ENCODE results near the gene KLF9. TPM values are rescaled to one million over a fixed set of nuclear protein-coding genes. Genes with fewer than 3 reads are reported as not detected.

KLF9 gene
- total RNA-seq, 1 experiment from 2014 or later = 0.34 TPM

DNA sequence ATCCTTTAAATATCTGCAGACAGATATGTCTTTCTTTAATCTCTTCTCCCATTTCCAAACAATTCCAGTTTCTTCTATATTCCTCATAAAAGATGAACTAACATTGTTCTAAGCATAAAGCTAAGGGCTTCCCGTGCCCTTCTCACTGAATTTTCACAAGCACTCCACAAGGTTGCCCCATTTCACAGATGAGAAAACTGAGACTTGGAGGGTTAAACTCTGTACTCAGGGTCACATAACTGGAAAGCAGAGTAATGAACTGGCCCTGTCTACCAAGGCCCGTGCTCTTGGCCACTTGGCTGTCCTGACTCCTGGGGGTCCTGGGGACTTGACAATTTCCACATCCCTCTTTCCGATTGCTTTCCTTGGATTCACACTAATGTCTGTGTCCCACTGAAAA lies 25.3 kb downstream of the KLF9 start:
- Histone ChIP-seq H3K9me3 (ENCODE audit: low read depth, low read length, poor library complexity, severe bottlenecking) (no peaks in the 10 kb centered on the region), H3K27me3 (replicated peaks; ENCODE audit: insufficient read depth, low read depth, low read length, poor library complexity) (no peaks in the 10 kb centered on the region), H3K27ac (ENCODE audit: low read depth, low read length, poor library complexity, severe bottlenecking) (no peak overlapping the region), H3K36me3 (ENCODE audit: insufficient read depth, low read length, poor library complexity, severe bottlenecking) (no peaks in the 10 kb centered on the region), H3K4me1 (ENCODE audit: insufficient read depth, low read length, poor library complexity, severe bottlenecking) (no peaks in the 10 kb centered on the region), H3K4me3 (ENCODE audit: low read depth, low read length, poor library complexity, severe bottlenecking) (no peak overlapping the region)
- BruUV-seq (replicated peaks) = no TSS peak
- DNase-seq (ENCODE audit: low spot score) = no peak
- ChIA-PET POLR2A (ENCODE audit: low non-redundant PET) (no interaction called here), CTCF (no interaction called here)
- TF ChIP-seq, protein P1, sequence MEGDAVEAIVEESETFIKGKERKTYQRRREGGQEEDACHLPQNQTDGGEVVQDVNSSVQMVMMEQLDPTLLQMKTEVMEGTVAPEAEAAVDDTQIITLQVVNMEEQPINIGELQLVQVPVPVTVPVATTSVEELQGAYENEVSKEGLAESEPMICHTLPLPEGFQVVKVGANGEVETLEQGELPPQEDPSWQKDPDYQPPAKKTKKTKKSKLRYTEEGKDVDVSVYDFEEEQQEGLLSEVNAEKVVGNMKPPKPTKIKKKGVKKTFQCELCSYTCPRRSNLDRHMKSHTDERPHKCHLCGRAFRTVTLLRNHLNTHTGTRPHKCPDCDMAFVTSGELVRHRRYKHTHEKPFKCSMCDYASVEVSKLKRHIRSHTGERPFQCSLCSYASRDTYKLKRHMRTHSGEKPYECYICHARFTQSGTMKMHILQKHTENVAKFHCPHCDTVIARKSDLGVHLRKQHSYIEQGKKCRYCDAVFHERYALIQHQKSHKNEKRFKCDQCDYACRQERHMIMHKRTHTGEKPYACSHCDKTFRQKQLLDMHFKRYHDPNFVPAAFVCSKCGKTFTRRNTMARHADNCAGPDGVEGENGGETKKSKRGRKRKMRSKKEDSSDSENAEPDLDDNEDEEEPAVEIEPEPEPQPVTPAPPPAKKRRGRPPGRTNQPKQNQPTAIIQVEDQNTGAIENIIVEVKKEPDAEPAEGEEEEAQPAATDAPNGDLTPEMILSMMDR (conservative IDR thresholded peaks at IDR 0.05; ENCODE audit: low read depth, low read length) = no peak
- no peak for TF ChIP-seq EZH2 (IDR thresholded peaks at IDR 0.05; ENCODE audit: borderline replicate concordance, low read depth, low read length, poor library complexity, severe bottlenecking)
- intact Hi-C loops (cut with micrococcal nuclease; ENCODE audit: unreplicated experiment) = no loop called here

DNA sequence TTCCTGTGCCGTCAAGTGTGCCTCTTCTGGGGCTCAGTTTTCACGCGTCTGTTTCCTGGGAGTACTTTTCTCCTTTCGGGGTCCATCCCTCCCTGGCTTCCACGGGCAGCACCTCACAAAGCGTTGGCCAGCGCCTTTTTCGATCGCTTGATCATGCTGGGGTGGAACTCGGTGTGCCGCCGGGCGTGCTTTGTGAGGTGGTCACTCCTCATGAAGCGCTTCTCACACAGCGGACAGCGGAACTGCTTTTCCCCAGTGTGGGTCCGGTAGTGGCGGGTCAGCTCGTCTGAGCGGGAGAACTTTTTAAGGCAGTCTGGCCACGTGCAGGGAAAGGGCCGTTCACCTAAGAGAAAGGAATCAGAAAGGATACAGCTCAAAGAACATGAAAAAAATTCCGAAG lies 26.8 kb downstream of the KLF9 start:
- Histone ChIP-seq H3K36me3 (ENCODE audit: insufficient read depth, low read length, poor library complexity, severe bottlenecking) (no peaks in the 10 kb centered on the region), H3K9me3 (ENCODE audit: low read depth, low read length, poor library complexity, severe bottlenecking) (no peaks in the 10 kb centered on the region), H3K27me3 (replicated peaks; ENCODE audit: insufficient read depth, low read depth, low read length, poor library complexity) (no peaks in the 10 kb centered on the region), H3K27ac (ENCODE audit: low read depth, low read length, poor library complexity, severe bottlenecking) (no peak overlapping the region), H3K4me3 (ENCODE audit: low read depth, low read length, poor library complexity, severe bottlenecking) (no peak overlapping the region), H3K4me1 (ENCODE audit: insufficient read depth, low read length, poor library complexity, severe bottlenecking) (no peaks in the 10 kb centered on the region)
- intact Hi-C loops (cut with micrococcal nuclease; ENCODE audit: unreplicated experiment) = no loop called here
- TF ChIP-seq, protein P1 (conservative IDR thresholded peaks at IDR 0.05; ENCODE audit: low read depth, low read length) = no peak
- no peak for TF ChIP-seq EZH2 (IDR thresholded peaks at IDR 0.05; ENCODE audit: borderline replicate concordance, low read depth, low read length, poor library complexity, severe bottlenecking)
- CTCF ChIA-PET = no interaction called here
- POLR2A ChIA-PET (ENCODE audit: low non-redundant PET) = no interaction called here
- BruUV-seq (replicated peaks) = no TSS peak
- no peak for DNase-seq (ENCODE audit: low spot score)

DNA sequence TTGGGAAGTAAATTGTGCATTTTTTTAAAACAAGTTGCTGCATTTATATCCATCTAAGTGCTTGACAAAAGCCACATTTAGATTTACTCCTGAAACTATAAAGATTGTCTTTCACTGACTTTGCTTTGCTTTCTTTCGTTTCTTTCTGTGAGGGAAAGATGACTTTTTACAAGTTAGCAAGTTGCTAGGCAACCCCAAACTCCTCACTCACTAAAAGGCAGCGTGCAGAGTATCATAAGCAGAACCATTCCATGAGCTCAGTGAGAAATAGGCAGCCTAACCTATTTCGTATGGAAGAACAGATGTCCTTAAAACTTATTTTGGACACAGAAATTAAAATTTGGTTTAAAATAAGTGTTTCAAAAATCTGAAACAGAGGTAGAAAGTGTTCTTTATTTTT lies 29.0 kb downstream of the KLF9 start:
- no peak for DNase-seq (ENCODE audit: low spot score)
- intact Hi-C loops (cut with micrococcal nuclease; ENCODE audit: unreplicated experiment) = no loop called here
- BruUV-seq (replicated peaks) = no TSS peak
- CTCF ChIA-PET = no interaction called here
- Histone ChIP-seq H3K9me3 (ENCODE audit: low read depth, low read length, poor library complexity, severe bottlenecking) (no peaks in the 10 kb centered on the region), H3K36me3 (ENCODE audit: insufficient read depth, low read length, poor library complexity, severe bottlenecking) (no peaks in the 10 kb centered on the region), H3K4me3 (ENCODE audit: low read depth, low read length, poor library complexity, severe bottlenecking) (no peak overlapping the region), H3K4me1 (ENCODE audit: insufficient read depth, low read length, poor library complexity, severe bottlenecking) (no peaks in the 10 kb centered on the region), H3K27ac (ENCODE audit: low read depth, low read length, poor library complexity, severe bottlenecking) (no peak overlapping the region), H3K27me3 (replicated peaks; ENCODE audit: insufficient read depth, low read depth, low read length, poor library complexity) (no peaks in the 10 kb centered on the region)
- POLR2A ChIA-PET (ENCODE audit: low non-redundant PET) = no interaction called here
- no peak for TF ChIP-seq EZH2 (IDR thresholded peaks at IDR 0.05; ENCODE audit: borderline replicate concordance, low read depth, low read length, poor library complexity, severe bottlenecking)
- TF ChIP-seq, protein P1 (conservative IDR thresholded peaks at IDR 0.05; ENCODE audit: low read depth, low read length) = no peak
